Activated CD4-positive, alpha-beta T cell treated with anti-CD3 and anti-CD28 coated beads for 4 hours (primary cell): Measurements from ENCODE around the gene OLA1.

ENCODE experiments used
- DNase-seq, 2 donors: peaks; one replicate each; pipeline ENCODE4 v3.0.0-alpha.2; 2020

Gene OLA1

DNA sequence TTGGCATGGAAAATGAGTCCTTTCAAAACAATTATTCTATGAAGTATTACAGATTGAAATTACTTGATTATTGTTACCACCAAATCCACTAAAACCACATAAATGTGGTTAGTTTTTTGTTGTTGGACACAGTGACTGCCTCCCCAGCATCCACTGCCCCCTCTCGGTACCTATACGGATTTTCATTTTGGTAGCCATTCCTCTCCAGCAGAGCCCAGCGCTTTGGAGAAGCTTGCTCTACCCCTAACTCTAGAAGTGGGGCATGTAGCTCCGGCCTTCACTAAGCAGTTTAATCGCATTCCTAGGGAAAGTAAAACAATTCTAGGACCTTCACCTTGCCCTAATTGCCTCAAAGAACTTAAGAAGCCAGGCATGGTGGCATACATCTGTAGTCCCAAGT lies 24.2 kb downstream of the OLA1 start:
- DNase-seq, result no peak

DNA sequence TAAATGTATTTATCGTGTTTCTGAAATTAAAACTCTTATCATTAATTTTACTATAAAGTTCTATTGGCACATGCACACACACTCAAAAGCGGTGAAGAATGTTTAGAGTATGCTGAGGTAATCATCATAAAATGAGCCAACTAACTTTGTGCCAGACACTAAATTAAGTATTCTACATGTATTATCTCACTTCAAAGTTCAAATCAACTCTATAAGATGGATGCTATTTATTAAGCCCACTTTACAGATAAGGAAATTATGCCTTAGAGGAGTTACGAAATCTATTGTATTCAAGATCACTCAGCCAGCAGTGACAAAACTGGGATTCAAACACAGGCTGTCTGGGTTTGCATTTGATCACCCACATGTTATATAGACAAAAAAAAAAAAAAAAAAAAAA lies 24.9 kb downstream of the OLA1 start:
- DNase-seq, result no peak

DNA sequence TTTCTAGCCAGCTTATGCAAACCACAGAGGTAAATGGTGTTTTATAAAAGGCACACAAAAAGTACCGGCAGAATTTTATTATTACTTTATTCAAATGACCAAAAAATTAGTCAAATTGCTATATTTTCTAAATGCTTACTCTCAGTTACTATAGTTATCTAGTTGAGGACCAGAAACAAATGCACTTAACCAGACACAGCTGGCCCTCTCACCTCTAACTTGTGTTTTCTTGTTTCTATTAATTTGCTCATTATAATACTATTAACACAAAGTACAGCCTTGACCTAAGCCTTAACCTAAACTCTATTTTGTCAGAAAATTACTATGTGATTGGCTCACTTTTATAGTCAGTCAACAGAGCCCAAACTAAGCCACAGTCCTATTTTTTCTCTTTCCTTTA lies 26.2 kb downstream of the OLA1 start:
- DNase-seq, result no peak

DNA sequence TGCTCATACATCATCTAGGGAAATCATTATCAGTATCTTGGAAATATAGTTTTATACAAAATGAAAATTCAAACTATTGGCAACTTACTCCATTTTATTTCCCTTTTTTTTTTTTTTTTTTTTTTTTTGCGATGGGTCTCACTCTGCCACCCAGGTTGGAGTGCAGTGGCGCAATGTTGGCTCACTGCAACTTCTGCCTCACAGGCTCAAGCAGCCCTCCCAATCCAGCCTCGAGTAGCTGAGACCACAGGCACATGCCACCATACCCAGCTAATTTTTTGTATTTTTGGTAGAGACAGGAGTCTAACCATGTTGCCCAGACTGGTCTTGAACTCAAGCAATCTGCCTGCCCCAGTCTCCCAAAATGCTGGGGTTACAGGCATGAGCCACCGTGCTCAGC lies 29.0 kb downstream of the OLA1 start:
- no peak for DNase-seq

DNA sequence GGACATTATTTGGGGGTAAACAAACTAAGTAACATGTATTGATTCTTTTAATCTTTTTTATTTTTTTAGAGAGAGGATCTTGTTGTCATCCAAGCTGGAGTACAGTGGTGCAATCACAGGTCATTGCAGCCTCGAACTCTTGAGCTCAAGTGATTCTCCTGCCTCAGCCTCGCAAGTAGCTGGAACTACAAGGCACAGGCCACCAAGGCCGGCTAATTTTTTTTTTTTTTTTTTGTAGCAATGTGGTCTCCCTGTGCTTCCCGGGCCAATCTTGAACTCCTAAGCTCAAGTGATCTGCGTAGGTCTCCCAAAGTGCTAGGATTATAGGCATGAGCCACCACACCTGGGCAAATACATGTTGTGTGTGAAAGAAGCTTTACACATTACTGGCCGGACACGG lies 29.6 kb downstream of the OLA1 start:
- no peak for DNase-seq

DNA sequence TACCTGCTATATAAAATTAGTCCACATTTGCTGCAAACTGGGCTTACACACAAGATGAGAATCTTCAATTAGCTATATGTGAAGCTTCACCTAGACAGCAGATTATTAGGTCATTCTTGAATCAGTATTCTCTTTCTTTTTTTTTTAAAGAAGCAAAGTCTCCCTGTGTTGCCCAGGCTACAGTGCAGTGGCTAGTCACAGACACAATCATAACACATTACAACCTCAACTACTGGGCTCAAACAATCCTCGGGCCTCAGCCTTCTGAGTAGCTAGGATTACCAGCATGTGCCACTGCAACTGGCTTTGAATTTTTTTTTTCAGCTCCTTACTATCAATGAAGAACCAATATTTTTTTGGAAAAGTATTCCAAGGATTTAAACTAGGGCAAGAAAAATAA lies 30.5 kb downstream of the OLA1 start:
- DNase-seq, result no peak

DNA sequence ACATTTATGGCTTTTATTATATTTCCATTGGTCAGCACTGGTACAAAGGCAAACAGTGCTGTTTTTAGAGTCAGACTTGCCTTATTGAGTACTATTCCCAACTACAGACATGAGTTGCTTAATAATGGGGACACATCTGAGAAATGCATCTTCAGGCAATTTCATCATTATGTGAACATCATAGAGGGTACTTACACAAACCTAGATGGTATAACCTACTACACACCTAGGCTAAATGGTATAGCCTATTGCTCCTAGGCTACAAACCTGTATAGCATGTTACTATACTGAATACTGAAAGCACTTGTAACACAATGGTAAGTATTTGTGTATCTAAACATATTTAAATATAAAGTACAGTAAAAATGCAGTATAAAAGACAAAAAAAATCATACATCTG lies 36.4 kb downstream of the OLA1 start:
- DNase-seq, result no peak

DNA sequence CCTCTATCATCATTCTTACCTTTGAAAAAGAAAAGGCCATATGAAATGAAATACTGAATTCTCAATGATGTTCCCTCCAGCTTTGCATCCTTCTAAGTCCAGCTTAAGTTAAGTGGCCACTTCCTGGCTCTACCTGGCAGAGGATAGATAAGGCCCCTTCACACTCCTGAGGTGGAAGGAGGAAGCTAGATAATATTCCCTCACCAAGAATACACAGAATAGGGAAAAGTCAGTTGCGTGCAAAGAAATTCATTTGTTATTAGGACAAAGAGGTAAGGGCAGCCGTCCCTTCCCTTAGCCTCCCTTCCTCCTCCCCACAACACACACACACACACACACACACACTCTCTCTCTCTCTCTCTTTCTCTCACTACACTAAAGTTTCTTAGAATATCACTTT lies 37.5 kb downstream of the OLA1 start:
- DNase-seq, result no peak

DNA sequence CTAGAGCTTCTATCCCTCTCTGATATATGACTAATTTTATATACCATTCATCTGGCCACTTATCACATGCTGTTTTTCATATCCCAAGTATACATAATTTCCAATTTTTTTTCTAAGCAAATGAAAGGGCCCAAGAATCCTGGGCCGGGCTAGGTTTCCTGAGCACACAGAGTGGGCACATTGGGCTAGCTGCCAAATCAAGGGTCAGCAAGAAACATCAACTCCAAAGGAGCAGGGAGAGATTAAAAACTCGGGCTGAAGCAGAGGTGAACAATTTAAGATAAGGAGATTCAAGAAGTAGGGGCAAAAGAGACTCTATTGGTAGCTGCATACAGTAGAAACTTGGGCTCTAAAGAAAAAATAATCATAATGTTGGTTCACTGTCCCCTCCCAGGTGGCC lies 39.0 kb downstream of the OLA1 start:
- no peak for DNase-seq

DNA sequence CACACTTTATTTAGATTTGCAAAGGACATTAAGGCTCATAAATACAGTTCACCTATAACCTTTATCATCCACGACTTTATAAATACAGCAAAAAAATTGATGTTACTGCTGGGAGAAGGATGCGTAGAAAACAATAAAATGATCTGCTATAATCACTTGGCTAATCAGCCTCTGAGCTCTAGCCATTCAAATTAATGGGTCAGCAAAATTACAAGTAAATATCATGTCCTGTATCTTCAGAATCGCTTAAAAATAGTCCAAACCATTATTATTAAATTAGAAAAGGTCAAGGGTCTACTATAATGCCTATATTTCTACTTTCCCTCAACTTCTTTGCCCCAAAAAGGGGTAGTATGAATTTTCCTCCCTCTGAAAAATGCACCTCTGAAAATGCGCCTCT lies 40.3 kb downstream of the OLA1 start:
- DNase-seq, result no peak

DNA sequence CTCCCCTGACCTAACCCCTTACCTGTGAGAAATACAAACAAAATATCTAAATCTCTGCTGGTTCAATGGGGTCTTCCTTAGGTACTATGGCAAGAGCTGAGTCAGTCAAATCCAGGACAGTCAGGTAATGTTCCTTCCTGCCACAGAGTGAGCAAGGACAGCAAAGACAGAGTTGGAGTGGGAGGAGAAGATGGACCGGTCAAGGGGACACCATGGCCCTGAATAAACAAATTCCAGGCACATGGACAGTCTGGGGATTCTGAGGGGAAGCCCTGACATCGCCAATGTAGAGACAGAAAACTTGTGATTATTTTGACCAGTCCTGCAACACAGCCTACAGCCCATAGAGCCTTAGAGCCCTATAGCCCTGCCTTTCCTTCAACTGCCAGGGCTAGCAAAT lies 42.8 kb downstream of the OLA1 start:
- DNase-seq, result no peak

DNA sequence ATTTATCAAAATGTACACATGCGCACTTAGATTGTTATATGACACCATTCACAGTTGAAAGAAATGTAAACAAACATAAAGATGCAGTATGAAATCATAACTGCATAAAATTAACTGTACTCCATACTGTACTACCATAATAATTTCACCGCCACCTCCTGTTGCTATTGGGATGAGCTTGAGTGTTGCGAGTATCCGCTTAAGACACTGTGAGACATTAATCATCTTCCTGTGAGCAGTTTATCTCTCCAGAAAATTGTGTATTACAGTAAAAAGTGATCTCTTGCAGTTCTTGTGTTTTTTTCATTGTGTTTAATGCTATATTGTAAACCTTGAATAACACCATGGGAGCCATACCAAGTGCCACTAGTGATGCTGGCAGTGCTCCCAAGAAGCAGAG lies 46.1 kb downstream of the OLA1 start:
- no peak for DNase-seq

DNA sequence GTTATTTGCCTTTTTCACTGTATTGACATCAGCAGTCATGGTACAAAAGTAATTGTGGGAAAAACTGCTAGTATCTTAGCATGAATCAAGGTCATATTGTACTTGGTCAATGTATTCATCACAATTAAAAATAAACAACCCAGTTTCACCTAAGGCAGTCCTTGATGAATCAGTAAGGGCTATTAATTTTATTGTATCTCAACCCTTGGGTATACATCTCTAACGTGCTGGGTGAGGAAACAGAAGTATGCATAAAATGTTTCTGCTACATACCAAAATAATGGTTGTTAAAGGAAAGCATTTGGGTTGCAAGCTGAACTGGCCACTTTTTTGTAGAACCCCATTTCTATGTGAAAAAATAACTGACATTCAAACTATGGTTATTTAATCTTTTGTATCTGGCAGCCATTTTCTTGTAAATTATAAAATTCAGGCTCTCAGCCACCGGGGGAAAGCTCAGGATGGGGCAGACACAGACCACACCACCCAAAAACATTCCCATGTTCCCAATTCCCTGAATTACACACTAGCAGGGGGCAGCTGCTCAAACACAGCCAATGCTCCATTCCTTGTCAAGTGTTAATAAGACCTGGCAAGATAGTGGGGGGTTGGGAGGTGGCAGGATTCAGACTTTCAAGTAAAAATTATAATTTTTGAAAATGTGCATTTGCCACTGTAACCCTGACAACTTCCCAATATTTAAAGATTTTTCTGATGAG lies 49.3 kb downstream of the OLA1 start:
- no peak for DNase-seq

DNA sequence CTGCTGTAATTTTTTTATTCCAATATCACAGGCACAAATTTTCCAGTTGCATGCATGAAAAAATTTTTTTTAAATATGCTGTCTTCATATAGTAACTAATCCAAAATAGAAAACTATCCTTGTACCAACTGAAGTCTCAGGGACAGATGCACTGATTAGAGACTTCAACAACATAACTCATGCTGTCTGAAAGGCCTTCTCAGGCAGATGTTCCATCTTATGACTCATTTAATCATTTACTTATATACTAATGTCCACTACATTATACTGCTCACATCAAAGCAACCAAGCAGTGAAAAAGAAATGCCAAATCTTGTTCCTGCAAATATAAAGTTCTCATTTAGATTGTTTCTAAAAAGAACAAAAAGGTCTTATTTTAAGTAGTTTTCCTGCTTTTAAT lies 53.1 kb downstream of the OLA1 start:
- no peak for DNase-seq

DNA sequence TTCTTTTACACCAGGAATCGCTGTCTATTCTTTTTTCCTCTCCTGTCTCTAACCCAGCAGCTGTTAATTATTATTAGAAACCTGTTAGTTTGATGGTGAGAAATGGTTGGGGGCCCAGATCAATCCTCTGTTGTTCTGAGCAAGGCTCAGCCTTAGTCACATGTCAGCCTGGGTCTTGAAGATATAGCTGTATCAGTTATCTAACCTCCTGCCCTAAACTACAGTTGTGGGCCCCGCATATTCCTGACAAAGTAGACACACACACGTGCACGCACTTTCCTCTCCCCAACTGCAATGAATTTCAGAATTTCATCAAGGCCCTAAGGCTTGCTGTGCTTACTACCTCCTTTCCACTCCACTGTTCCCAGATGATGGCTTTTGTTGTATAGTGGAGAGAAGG lies 54.6 kb downstream of the OLA1 start:
- no peak for DNase-seq

DNA sequence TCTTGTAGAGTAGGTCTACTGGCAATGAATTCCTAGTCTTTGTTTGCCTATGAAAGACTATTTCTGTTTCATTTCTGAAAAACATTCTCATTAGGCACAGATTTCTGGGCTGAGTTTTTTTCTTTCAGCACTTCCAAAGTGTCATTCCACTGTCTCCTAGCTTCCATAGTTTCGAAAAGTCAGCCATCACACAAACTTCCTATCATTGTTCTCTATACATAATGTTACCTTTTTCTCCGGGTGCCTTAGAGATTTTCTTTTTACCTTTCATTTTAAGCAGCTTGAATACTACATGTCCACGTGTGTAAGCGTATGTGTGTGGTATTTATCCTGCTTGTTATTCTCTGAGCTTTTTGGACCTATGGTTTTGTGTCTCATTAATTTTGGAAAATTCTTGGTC lies 55.7 kb downstream of the OLA1 start:
- DNase-seq, result no peak

DNA sequence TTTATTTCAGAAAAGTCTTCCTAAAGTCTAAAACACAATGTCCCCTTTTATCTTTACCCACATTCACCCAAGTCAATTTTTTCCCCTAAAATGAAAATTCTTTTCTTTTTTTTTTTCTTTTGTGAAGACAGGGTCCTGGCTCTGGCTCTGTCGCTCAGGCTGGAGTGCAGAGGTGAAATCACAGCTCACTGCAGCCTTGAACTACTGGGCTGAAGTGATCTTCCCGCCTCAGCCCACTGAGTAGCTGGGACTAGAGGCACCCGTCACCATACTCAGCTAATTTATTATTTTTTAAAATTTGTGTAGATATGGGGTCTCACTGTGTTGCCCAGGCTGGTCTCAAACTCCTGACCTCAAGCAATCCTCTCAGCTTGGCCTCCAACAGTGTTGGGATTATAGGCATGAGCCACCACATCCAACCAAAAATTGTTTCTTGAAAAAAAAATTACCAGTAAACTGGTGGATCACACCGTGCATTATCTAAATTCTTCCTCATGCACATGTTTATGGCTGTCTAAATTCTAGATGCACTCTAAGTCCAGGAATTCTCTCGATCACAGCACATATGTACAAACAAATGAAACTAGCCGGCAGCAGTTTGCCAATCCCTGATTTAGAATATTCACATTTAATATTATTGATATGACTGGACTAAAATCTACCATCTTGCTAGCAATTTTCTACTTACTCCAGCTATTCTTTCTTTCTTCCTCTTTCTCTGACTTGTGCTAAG lies 56.8 kb downstream of the OLA1 start:
- no peak for DNase-seq

DNA sequence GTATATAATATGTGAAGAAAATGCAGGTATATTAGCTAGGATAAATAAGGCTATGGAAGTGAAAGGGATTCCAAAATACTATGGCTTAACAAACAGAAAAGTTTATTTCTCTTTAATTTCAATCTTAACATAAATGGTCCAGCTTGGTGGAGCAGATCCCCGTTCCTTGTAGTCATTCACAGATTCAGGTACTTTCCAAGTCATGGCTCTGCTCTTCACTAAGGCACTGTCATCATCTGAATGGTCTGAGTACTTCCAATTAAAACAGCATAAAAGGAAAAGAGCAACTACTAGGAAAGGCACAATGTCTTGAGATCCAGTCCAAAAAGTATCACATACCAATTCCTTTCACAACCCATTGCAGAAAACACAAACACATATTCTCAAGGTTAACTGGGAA lies 63.4 kb downstream of the OLA1 start:
- DNase-seq, result no peak

DNA sequence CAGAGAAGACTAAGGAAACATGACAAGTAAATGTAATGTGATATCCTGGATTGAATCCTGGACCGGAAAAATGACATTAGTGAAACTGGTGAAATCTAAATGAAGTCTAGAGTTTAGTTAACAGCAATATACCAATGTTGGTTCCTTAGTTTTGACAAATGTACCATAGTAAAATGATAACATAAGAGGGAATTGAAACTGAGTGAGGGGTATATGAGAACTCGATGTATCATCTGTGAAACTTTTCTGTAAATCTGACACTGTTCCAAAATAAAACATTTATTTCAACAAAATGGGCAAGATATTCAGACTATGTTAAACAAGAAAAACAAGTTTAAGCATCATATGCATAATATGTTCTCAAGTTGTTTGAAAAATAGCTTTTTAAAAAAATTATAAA lies 63.8 kb downstream of the OLA1 start:
- no peak for DNase-seq

DNA sequence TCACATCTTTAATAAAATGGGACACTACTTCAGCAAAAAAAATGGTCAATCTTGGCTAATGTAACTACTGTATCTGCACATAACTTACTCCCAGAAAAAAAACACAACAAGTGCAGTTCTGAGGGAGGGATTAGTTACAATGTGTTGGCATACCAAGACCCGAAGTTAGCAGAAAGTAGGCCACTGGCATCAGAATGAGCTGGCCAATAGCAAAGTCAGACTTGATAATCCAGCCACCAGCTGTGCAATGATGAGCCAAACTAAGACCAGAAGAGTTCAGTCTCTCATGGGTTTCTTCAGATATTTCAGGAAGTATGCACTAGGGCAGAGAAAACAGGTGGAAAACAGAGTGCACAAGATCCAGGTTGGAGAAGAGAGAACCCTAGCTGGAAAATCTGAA lies 65.3 kb downstream of the OLA1 start:
- DNase-seq, result no peak

DNA sequence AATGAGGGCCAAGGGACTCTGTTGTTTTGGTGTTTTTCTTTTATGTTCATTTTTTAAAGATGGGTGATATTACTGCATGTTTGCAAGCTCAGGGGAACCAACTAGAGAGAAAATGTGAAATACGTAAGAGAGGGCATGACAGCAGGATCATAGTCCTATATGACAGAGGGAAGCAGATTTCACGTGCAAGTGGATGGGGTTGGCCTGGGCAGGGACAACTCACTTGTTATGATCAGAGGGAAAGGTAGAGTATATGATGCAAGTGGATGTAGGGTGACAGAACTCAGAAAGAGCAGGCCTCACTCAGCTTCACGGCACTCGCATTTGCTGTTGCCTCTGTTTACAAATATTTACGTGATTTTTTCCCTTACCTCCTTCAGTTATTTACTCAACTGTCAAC lies 67.0 kb downstream of the OLA1 start:
- no peak for DNase-seq

DNA sequence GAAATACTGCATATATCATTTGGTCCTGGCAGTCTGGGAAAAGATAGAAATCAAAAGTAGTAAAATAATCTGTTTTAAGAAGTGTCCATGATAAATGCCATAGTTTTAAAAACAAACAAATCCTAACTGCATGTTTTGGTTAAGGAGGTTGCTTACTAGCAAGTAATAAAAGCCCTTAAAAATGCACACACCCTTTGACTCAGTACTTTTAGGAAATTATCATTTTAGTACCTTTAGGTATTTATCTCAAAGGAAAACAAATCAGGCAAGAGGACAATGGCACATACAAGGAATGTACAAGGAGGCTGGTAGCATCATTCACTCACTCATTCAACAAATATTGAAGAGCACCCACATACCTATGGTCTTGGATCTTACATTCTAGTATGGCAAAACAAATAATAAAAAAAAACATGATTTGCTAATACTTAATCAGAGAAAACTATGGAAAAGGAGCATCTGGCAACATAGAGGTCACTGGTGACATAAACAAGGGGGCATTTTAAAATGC lies 67.6 kb downstream of the OLA1 start:
- no peak for DNase-seq

DNA sequence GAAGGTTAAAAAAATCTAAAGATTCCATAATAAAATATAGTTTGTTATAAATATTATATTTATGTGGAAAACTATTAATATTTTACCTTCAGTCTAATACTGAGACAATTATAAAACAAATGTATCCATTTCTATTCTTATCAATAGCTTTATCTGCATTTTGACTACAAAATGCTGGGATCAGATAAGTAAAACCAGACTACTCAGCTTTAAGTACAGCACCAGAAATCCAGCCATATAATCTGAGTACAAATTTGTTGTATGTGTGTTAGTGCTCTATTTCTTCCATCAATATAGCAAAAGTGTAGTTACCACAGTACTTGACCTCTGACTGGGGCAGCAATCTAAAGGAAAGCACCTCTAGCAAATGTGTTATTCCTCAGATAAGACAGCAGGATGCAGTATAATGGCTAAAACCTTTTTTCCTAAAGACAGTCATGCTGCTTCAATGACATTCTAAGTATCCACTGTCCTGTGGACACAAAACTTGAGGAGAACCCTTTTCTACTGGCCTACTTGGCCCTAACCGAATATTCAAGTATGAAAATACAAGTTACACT lies 68.1 kb downstream of the OLA1 start:
- DNase-seq, result no peak

DNA sequence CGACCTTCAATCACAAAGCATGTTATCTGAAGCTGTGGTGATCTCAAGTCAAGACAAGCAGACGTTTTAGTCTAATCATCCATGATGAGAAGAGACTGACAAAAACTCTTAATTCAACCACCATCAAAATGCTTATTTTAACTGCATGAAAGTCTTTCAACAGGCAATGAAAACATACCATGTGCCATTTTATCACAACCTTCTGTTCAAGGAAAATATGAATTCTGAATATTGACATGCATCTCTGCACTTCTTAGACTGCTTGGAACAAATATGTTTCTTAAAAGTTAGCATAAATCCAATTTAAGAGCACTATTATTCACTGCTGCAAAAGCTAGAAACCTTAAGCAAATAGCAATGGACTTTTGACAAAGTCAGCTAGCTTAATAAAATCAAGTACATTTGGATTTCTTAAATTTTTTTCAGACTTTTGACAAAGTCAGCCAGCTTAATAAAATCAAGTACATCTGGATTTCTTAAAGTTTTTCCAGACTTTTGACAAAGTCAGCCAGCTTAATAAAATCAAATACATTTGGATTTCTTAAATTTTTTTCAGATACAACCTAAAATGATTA lies 70.9 kb downstream of the OLA1 start:
- no peak for DNase-seq
